ENCODE data around the gene SARNP. TPM values are rescaled to one million over a fixed set of nuclear protein-coding genes. Genes with fewer than 3 reads are reported as not detected.

The SARNP gene
- total RNA-seq, 1 donor from 2014 or later: 36.6 TPM

- no peak for DNase-seq (ENCODE audit: low spot score)
Measured at GRCh38 chr12:55726971-55727370, 90.6 kb downstream of the SARNP start.

DNA sequence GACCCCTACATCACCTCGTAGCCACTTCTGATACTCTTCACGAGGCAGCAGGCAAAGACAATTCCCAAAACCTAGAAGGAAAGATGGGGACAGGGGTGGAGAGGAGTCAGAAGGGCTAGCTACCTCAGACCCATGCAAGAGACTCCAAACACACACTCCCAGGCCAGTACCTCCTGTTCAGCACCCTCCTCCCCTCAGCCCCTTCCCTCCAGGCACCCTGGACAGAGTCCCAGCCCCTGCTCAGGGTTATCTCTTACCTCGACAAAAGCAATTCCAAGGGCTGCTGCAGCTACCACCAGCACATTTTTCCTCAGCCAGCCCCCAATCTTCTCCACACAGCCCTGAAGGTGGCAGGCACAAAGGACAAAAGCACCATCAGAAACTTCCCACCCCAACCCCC, 92.0 kb downstream of the SARNP start:
- DNase-seq (ENCODE audit: low spot score): no peak

- DNase-seq (ENCODE audit: low spot score): no peak
Measured at GRCh38 chr12:55724940-55725309, 92.6 kb downstream of the SARNP start.

DNA sequence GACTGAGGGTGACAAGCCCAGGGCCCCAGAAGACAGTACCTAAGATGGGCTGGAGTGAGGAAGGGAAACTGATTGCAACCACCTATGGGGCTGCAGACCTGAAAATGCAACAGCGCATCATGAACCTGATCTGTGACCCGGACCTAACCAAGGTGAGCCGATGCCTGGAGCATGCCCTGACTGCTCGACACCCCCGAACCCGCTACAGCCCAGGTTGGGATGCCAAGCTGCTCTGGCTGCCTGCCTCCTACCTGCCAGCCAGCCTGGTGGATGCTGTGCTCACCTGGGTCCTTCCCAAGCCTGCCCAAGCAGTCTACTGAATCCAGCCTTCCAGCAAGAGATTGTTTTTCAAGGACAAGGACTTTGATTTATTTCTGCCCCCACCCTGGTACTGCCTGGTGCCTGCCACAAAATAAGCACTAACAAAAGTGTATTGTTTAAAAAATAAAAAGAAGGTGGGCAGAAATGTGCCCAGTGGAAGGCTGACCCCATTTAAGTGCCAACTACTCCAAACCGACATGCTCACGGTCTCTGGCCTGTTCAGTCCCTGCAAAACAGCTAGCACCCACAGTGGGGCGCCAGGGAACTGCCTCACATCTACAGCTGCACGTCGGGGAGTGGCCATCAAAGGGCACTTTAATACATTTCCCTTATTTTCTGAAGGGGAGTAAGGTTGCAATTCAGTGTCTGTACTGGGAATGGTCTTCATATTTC, 93.1 kb downstream of the SARNP start:
- DNase-seq (ENCODE audit: low spot score): peak; percentile 74

DNA sequence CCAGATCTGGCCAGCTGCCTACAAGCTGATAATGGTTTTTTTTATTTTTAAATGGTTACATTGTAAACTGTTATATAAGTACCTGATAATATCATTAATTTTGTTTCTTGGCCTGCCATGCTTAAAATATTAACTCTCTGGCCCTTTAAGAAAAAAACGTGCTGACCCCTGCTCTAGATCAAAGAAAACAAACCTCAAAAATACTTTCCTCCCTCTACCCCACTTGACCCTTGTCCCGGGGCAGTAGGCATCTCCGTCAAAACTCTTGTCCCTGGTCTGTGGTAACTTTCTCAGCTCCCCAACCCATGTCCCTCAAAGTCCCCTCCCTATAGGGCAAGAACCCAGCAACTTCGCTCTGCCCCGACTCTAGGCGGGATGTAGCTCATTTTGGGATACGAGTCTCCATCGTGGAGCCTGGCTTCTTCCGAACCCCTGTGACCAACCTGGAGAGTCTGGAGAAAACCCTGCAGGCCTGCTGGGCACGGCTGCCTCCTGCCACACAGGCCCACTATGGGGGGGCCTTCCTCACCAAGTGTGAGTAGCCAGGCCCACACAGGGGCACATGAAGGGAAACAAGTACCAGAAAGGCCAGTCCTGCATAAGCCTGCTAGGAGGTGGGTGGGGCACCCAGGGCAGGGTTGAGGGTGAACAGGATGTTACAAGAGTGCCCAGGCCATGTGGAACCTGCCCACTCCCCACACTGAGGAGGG, 93.9 kb downstream of the SARNP start:
- DNase-seq (ENCODE audit: low spot score): no peak

DNA sequence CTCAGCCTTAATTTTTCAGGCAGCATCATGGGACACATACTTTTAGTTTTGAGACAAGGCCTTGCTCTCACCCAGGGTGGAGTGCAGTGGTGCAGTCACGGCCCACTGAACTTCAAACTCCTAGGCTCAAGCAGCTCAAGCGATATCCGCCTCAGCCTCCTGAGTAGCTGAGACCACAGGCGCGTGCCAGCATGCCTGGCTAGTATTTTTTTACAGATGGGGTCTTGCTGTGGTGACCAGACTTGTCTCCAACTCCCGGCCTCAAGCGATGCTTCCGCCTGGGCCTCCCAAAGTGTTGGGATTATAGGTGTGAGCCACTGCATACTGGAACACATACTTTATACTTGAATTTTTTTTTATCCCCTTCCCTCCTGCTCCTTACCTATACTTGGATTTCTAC, 94.6 kb downstream of the SARNP start:
- no peak for DNase-seq (ENCODE audit: low spot score)

DNA sequence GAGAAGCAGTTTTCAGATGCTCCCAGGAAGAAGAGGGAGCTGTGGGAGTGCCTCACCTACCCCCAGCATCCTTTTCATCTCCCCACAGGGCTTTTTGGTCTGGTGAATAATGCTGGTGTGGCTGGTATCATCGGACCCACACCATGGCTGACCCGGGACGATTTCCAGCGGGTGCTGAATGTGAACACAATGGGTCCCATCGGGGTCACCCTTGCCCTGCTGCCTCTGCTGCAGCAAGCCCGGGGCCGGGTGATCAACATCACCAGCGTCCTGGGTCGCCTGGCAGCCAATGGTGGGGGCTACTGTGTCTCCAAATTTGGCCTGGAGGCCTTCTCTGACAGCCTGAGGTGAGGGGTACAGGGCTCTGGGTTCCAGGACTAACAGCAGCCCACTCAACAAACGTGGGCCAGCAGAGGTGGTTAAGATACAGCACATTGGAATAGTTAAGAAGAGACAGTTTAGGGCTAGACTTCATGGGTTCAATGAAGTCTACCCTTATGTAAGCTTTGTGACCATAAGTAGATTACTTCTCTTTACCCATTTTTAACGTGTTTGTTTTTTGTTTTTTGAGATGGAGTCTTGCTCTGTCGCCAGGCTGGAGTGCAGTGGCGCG, 95.8 kb downstream of the SARNP start:
- no peak for DNase-seq (ENCODE audit: low spot score)

- peak; percentile 80 for DNase-seq (ENCODE audit: low spot score)
Measured at GRCh38 chr12:55720894-55721444, 96.6 kb downstream of the SARNP start.

GRCh38 chr12:55720071-55720564, 97.4 kb downstream of the SARNP start, which contains the start of gene RDH5:
Gene RDH5 (plus strand): TSS chr12:55720393. CDS start chr12:55721185, 792 bp downstream.
- DNase-seq (ENCODE audit: low spot score): peak; percentile 92

- DNase-seq (ENCODE audit: low spot score): no peak
Measured at GRCh38 chr12:55719371-55719770, 98.2 kb downstream of the SARNP start.

DNA sequence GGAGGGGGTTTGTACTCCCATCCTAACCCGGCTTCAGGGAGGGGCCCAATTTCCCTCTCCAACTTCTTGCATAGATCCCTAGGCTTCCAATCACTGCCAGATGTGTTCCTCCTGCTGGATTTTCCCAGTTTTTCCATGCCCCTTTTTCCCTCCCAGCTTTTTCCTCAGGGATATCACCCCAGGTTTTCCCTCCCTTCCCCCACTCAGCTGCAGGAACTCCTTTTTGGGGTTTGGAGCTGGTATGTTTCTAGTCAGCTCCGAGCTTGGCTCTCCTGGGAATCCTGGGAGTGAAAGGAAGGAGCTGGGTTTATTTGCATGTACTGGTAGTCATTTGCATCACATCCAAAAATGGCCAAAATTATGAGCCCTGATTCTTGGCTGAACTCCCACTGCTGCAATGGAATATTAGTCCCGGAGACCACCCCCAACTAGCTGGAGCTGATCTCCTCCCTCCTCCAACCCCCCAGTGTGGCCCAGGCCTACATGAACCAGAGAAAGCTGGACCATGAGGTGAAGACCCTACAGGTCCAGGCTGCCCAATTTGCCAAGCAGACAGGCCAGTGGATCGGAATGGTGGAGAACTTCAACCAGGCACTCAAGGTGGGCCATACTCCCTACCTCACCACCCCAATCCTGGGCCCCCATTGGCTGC, 98.8 kb downstream of the SARNP start:
- no peak for DNase-seq (ENCODE audit: low spot score)

DNA sequence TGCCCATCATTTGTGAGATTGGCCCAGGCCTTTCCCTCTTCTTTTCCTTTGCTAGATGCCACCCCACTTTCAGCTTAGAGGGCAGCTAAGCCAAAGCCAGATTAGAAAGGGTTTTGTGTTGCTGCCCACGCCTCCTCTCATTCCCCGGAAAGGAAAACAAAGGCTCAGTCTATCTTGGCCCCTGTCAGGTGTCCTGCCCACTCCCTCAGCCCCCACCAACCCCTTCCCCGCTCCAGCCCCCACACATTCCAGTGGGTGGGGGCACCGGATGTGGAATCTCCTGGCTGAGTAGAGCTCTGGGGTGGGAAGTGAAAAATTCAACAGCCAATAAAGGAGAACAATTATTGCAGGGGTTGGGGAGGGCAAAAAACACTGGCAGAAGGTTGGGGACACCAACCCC, 99.5 kb downstream of the SARNP start:
- DNase-seq (ENCODE audit: low spot score): no peak

- no peak for DNase-seq (ENCODE audit: low spot score)
Measured at GRCh38 chr12:55717011-55718007, 100.2 kb downstream of the SARNP start.

DNA sequence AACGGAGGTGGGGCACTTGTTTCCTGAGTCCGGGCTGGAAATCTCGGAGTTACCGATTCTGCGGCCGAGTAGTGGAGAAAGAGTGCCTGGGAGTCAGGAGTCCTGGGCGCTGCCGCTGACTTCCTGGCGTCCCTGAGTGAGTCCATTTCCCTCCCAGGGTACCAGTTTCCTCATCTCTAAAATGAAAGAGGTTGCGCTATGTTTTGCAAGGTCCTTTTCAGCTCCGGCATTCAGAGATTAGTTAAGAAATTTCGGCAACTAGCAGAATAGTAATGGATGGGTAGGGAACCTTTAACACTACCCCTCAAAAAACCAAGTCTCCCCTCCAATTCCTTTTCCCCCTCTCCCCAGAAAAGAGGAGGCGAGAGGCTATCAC, 101.0 kb downstream of the SARNP start:
- no peak for DNase-seq (ENCODE audit: low spot score)

- peak; percentile 94 for DNase-seq (ENCODE audit: low spot score)
Measured at GRCh38 chr12:55715833-55716581, 101.5 kb downstream of the SARNP start, which contains the start of gene BLOC1S1. Gene BLOC1S1 (plus strand): TSS chr12:55716046. CDS start chr12:55716052, 6 bp downstream.

DNA sequence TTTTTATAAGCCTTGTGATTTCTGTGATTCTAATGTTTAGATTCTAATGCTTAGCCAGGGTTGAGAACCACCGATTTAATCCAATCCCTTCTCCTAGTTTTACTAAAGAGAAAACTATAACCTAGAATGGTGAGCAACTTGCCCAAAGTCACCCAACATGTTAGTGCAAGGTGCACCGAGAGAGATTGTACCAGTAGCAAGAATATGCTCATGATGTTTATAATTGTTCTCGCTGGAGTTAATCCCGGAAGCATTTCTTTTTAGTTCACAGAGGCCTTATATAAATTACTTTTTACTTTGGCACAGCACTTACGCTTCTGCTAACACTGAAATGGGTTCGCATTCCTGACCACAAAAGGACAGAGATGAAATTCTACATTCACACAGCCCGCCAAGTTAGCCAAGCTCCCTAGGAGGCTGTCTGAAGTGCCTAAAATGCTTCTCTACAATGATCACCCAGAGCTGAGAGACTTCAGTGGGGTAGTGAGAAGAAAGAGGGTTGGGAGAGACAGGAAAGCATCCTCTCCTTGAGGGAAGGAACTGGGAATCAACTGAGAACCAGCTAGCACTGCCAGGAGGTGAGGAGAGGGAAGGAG, 102.3 kb downstream of the SARNP start:
- no peak for DNase-seq (ENCODE audit: low spot score)

GRCh38 chr12:55713721-55714120, 103.8 kb downstream of the SARNP start:
- no peak for DNase-seq (ENCODE audit: low spot score)

- DNase-seq (ENCODE audit: low spot score): no peak
Measured at GRCh38 chr12:55712700-55713415, 104.7 kb downstream of the SARNP start.
